K562 (cell line): Measurements from ENCODE around the gene PPFIA3. TPM values are rescaled to one million over a fixed set of nuclear protein-coding genes. Genes with fewer than 3 reads are reported as not detected.

Source experiments
- BRD9 ChIP-seq: fragments of 450-650 bp; IDR thresholded peaks from 2 replicates; pipeline ENCODE4 v1.6.1; 2018; ENCODE audit warnings: low read depth; ENCODE audit not compliant: partially characterized antibody
- BRF2 ChIP-seq: IDR thresholded peaks from 3 replicates; pipeline ENCODE4 v1.6.1; 2011; ENCODE audit warnings: borderline replicate concordance, mild to moderate bottlenecking; ENCODE audit not compliant: insufficient read length, insufficient read depth
- CEBPG ChIP-seq, 3 experiments: fragments of 200-800 bp in 1 of 3; sonication (Bioruptor generic) in 1 of 3; sonication (generic) in 1 of 3; formaldehyde crosslinking in 1 of 3; IDR thresholded peaks in 2 of 3; conservative IDR thresholded peaks in 1 of 3; 2 replicates each; pipeline versions ENCODE4 v1.6.1 to v1.8.0; 2016 to 2022; ENCODE audit warnings: missing compliant biosample characterization in 2 of 3, missing genetic modification characterization in 2 of 3, mild to moderate bottlenecking in 1 of 3, missing genetic modification reagents in 1 of 3
- MBD1 ChIP-seq: fragments of 250-450 bp; sonication (Bioruptor Pico); IDR thresholded peaks from 2 replicates; pipeline ENCODE4 v1.8.0; 2022; ENCODE audit warnings: inconsistent platforms
- MGA ChIP-seq: fragments of 450-650 bp; IDR thresholded peaks from 2 replicates; pipeline ENCODE4 v1.6.1; 2016; ENCODE audit warnings: mild to moderate bottlenecking, moderate library complexity
- PML ChIP-seq: IDR thresholded peaks from 2 replicates; pipeline ENCODE4 v1.6.1; 2012; ENCODE audit warnings: low read length, inconsistent platforms
- PTRF ChIP-seq: fragments of 450-650 bp; IDR thresholded peaks from 2 replicates; pipeline ENCODE4 v1.6.1; 2016; ENCODE audit warnings: mild to moderate bottlenecking, missing genetic modification characterization, missing compliant biosample characterization
- ZNF384 ChIP-seq: IDR thresholded peaks from 2 replicates; pipeline ENCODE4 v1.6.1; 2012; ENCODE audit warnings: low read depth, low read length, improper control_type of control experiment
- ZNF398 ChIP-seq: fragments of 250-450 bp; sonication (Bioruptor Pico); IDR thresholded peaks from 2 replicates; pipeline ENCODE4 v1.8.0; 2021; ENCODE audit warnings: moderate library complexity, mild to moderate bottlenecking, inconsistent platforms
- polyA plus RNA-seq, 8 experiments: library from polyadenylated mRNA; depleted of rRNA in 4 of 8; stranded (reverse) in 5 of 8; unstranded in 3 of 8; fragments of >200 nt; fragmentation: Nextera tagmentation in 2 of 8; fragmentation: Illumina TruSeq in 1 of 8; extraction: Ambion mirVana in 2 of 8; extraction: Trizol in 1 of 8; gene quantifications; 2 replicates each; pipeline versions ENCODE4 v1.2.1 to v1.2.3, GENCODE V29; 2011 to 2014; ENCODE audit warnings: inconsistent platforms in 1 of 8, missing spikeins in 1 of 8
- total RNA-seq, 7 experiments: library from RNA; depleted of rRNA in 6 of 7; stranded (reverse); fragments of >200 nt in 6 of 7; fragmentation: Illumina TruSeq in 2 of 7; extraction: Trizol in 2 of 7; gene quantifications; 2 replicates each; pipeline versions ENCODE4 v1.2.1 to v1.2.3, GENCODE V29; 2011 to 2021; ENCODE audit warnings: low replicate concordance in 1 of 7

Gene PPFIA3
- total and polyA plus RNA-seq, 9 of the 15 experiments (the other 6 are each of a cell fraction or from before 2014, with no cell fraction given) = 0.10 to 53.0 (median 17.6) TPM

- no peak for TF ChIP-seq MBD1
- no peak for TF ChIP-seq PML
- TF ChIP-seq ZNF384 = no peak
- peak; percentile 55; the same call in 1 of the 2 replicates for TF ChIP-seq MGA
- no peak for TF ChIP-seq CEBPG (CRISPR knock-in tag; IDR thresholded peaks at IDR 0.05)
- TF ChIP-seq CEBPG (tag; conservative IDR thresholded peaks at IDR 0.05 in 1 of 2, IDR thresholded peaks at IDR 0.05 in 1 of 2) = no peak
- TF ChIP-seq BRD9 = peak; percentile 62
- TF ChIP-seq BRF2 = no peak
- no peak for TF ChIP-seq ZNF398 (CRISPR knock-in tag)
- TF ChIP-seq PTRF (tag) = no peak
Observed at GRCh38 chr19:49145573-49146407, 26.4 kb downstream of the PPFIA3 start (continued).
